GM12878 (cell line): ENCODE measurements around the gene DTX4. TPM values are rescaled to one million over a fixed set of nuclear protein-coding genes. Genes with fewer than 3 reads are reported as not detected.

Source experiments
- CREB1 ChIP-seq: IDR thresholded peaks from 2 replicates; pipeline ENCODE4 v1.6.1; 2012; ENCODE audit warnings: low read depth, mild to moderate bottlenecking, inconsistent platforms
- HDGF ChIP-seq: fragments of 450-650 bp; IDR thresholded peaks from 2 replicates; pipeline ENCODE4 v1.6.1; 2016; ENCODE audit warnings: antibody characterized with exemption
- KDM1A ChIP-seq: fragments of 200-600 bp; sonication (generic); IDR thresholded peaks from 2 replicates; pipeline ENCODE4 v1.6.1; 2016; ENCODE audit warnings: borderline replicate concordance
- MTA3 ChIP-seq: IDR thresholded peaks from 2 replicates; pipeline ENCODE4 v1.6.1; 2012; ENCODE audit warnings: low read length, inconsistent platforms, borderline replicate concordance
- MYC ChIP-seq: IDR thresholded peaks from 2 replicates; pipeline ENCODE4 v1.6.1; 2011; ENCODE audit warnings: mild to moderate bottlenecking, low read length, moderate library complexity, inconsistent platforms; ENCODE audit not compliant: insufficient read depth, insufficient replicate concordance, insufficient read length, severe bottlenecking
- NFIC ChIP-seq: IDR thresholded peaks from 2 replicates; pipeline ENCODE4 v1.6.1; 2012; ENCODE audit warnings: low read depth, mild to moderate bottlenecking, inconsistent platforms, low read length, moderate library complexity
- NR2F1 ChIP-seq: fragments of 450-650 bp; conservative IDR thresholded peaks from 2 replicates; pipeline ENCODE4 v1.6.1; 2017; ENCODE audit warnings: mild to moderate bottlenecking
- RAD21 ChIP-seq: IDR thresholded peaks from 2 replicates; pipeline ENCODE4 v1.6.1; 2011; ENCODE audit warnings: mild to moderate bottlenecking, low read depth, low read length, moderate library complexity; ENCODE audit not compliant: insufficient read depth
- RAD51 ChIP-seq: fragments of 450-650 bp; IDR thresholded peaks from 2 replicates; pipeline ENCODE4 v1.6.1; 2016; ENCODE audit warnings: moderate library complexity, mild to moderate bottlenecking, inconsistent platforms
- SIX5 ChIP-seq: IDR thresholded peaks from 2 replicates; pipeline ENCODE4 v1.6.1; 2011; ENCODE audit warnings: mild to moderate bottlenecking, low read depth, low read length, moderate library complexity; ENCODE audit not compliant: severe bottlenecking
- SMC3 ChIP-seq: IDR thresholded peaks from 2 replicates; pipeline ENCODE4 v1.6.1; 2011; ENCODE audit warnings: low read length, improper control_type of control experiment, borderline replicate concordance
- TBL1XR1 ChIP-seq: IDR thresholded peaks from 2 replicates; pipeline ENCODE4 v1.6.1; 2012; ENCODE audit warnings: low read depth, low read length, improper control_type of control experiment
- TCF7 ChIP-seq: IDR thresholded peaks from 2 replicates; pipeline ENCODE4 v1.6.1; 2014; ENCODE audit warnings: antibody characterized with exemption, borderline replicate concordance
- YBX1 ChIP-seq: fragments of 450-650 bp; IDR thresholded peaks from 2 replicates; pipeline ENCODE4 v1.6.1; 2016; ENCODE audit warnings: antibody characterized with exemption
- ZNF217 ChIP-seq: fragments of 450-650 bp; IDR thresholded peaks from 2 replicates; pipeline ENCODE4 v1.6.1; 2017; ENCODE audit warnings: antibody characterized with exemption, mild to moderate bottlenecking
- ZNF274 ChIP-seq: IDR thresholded peaks from one replicate; pipeline ENCODE4 v1.8.0; 2011; ENCODE audit not compliant: insufficient read length, insufficient read depth
- polyA plus RNA-seq, 11 experiments: library from polyadenylated mRNA; depleted of rRNA in 4 of 11; unstranded in 6 of 11; stranded (reverse) in 5 of 11; fragments of >200 nt; fragmentation: Nextera tagmentation in 4 of 11; fragmentation: Illumina TruSeq in 1 of 11; extraction: Ambion mirVana in 4 of 11; extraction: Trizol in 1 of 11; gene quantifications; 1 replicate in 1 of 11; 2 replicates in 10 of 11; pipeline versions ENCODE4 v1.2.1 to v1.2.3, GENCODE V29; 2011 to 2016; ENCODE audit warnings: inconsistent platforms in 2 of 11, missing spikeins in 2 of 11, low read depth in 1 of 11
- total RNA-seq, 4 experiments: library from RNA; depleted of rRNA in 3 of 4; stranded (reverse); fragments of >200 nt in 3 of 4; fragmentation: Illumina TruSeq in 1 of 4; extraction: Trizol in 1 of 4; gene quantifications; 2 replicates each; pipeline versions ENCODE4 v1.2.1 to v1.2.3, GENCODE V29; 2013 to 2021
- TF ChIP-seq, protein P1 (sequence below): fragments of 450-650 bp; IDR thresholded peaks from 2 replicates; pipeline ENCODE4 v1.6.1; 2018; ENCODE audit warnings: borderline replicate concordance, mild to moderate bottlenecking; ENCODE audit not compliant: partially characterized antibody
- TF ChIP-seq, protein P2 (sequence below): IDR thresholded peaks from 2 replicates; pipeline ENCODE4 v1.6.1; 2011; ENCODE audit warnings: mild to moderate bottlenecking, low read depth, low read length, moderate library complexity; ENCODE audit not compliant: insufficient replicate concordance
- TF ChIP-seq, protein P3 (sequence below): fragments of 450-650 bp; conservative IDR thresholded peaks from 2 replicates; pipeline ENCODE4 v1.6.1; 2017; ENCODE audit warnings: mild to moderate bottlenecking, moderate library complexity

The DTX4 gene
- total and polyA plus RNA-seq, 10 of the 15 experiments (the other 5 are each of a cell fraction or from before 2014, with no cell fraction given): 3.8 to 25.8 (median 10.5) TPM

GRCh38 chr11:59201353-59201752 is 29.4 kb downstream of the DTX4 start (continued):
- TF ChIP-seq, protein P1, sequence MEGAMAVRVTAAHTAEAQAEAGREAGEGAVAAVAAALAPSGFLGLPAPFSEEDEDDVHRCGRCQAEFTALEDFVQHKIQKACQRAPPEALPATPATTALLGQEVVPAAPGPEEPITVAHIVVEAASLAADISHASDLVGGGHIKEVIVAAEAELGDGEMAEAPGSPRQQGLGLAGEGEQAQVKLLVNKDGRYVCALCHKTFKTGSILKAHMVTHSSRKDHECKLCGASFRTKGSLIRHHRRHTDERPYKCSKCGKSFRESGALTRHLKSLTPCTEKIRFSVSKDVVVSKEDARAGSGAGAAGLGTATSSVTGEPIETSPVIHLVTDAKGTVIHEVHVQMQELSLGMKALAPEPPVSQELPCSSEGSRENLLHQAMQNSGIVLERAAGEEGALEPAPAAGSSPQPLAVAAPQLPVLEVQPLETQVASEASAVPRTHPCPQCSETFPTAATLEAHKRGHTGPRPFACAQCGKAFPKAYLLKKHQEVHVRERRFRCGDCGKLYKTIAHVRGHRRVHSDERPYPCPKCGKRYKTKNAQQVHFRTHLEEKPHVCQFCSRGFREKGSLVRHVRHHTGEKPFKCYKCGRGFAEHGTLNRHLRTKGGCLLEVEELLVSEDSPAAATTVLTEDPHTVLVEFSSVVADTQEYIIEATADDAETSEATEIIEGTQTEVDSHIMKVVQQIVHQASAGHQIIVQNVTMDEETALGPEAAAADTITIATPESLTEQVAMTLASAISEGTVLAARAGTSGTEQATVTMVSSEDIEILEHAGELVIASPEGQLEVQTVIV: no peak
- TF ChIP-seq ZNF217 (no peak), SIX5 (no peak), HDGF (no peak), MTA3 (no peak), MYC (no peak), NFIC (no peak), YBX1 (no peak), RAD51 (no peak), SMC3 (peak; percentile 31; the same call in 1 of the 2 replicates), TBL1XR1 (no peak), ZNF274 (no peak), TCF7 (no peak), CREB1 (no peak), KDM1A (no peak), RAD21 (peak; percentile 57), NR2F1 (peak; percentile 40; the same call in 1 of the 2 replicates)
- TF ChIP-seq, protein P2, sequence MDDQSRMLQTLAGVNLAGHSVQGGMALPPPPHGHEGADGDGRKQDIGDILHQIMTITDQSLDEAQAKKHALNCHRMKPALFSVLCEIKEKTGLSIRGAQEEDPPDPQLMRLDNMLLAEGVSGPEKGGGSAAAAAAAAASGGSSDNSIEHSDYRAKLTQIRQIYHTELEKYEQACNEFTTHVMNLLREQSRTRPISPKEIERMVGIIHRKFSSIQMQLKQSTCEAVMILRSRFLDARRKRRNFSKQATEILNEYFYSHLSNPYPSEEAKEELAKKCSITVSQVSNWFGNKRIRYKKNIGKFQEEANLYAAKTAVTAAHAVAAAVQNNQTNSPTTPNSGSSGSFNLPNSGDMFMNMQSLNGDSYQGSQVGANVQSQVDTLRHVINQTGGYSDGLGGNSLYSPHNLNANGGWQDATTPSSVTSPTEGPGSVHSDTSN: no peak
- TF ChIP-seq, protein P3, sequence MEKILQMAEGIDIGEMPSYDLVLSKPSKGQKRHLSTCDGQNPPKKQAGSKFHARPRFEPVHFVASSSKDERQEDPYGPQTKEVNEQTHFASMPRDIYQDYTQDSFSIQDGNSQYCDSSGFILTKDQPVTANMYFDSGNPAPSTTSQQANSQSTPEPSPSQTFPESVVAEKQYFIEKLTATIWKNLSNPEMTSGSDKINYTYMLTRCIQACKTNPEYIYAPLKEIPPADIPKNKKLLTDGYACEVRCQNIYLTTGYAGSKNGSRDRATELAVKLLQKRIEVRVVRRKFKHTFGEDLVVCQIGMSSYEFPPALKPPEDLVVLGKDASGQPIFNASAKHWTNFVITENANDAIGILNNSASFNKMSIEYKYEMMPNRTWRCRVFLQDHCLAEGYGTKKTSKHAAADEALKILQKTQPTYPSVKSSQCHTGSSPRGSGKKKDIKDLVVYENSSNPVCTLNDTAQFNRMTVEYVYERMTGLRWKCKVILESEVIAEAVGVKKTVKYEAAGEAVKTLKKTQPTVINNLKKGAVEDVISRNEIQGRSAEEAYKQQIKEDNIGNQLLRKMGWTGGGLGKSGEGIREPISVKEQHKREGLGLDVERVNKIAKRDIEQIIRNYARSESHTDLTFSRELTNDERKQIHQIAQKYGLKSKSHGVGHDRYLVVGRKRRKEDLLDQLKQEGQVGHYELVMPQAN: no peak
- TF ChIP-seq, all 136 proteins: peak for 10
